COLO668 (cell line): ENCODE data around the gene SSH2.
"Not testable (repeated sequence)": the region's sequence is repeated elsewhere in the genome, so short reads cannot be mapped to it uniquely, and the experiment has no call there.

ENCODE experiments used
- DNase-seq: peaks from one replicate; lab custom pipeline; 2025; ENCODE audit not compliant: unreplicated experiment; lab: John Stamatoyannopoulos, UW

Gene SSH2

GRCh38 chr17:29881256-29881655, 48.8 kb downstream of the SSH2 start:
- no peak for DNase-seq

- no peak for DNase-seq
Observed at GRCh38 chr17:29880031-29880430, 50.0 kb downstream of the SSH2 start.

- DNase-seq = no peak
Observed at GRCh38 chr17:29874931-29875596, 55.0 kb downstream of the SSH2 start.

GRCh38 chr17:29874358-29874757, 55.7 kb downstream of the SSH2 start:
- DNase-seq = not testable (repeated sequence)

GRCh38 chr17:29873476-29873875, 56.6 kb downstream of the SSH2 start:
- DNase-seq = no peak

DNA sequence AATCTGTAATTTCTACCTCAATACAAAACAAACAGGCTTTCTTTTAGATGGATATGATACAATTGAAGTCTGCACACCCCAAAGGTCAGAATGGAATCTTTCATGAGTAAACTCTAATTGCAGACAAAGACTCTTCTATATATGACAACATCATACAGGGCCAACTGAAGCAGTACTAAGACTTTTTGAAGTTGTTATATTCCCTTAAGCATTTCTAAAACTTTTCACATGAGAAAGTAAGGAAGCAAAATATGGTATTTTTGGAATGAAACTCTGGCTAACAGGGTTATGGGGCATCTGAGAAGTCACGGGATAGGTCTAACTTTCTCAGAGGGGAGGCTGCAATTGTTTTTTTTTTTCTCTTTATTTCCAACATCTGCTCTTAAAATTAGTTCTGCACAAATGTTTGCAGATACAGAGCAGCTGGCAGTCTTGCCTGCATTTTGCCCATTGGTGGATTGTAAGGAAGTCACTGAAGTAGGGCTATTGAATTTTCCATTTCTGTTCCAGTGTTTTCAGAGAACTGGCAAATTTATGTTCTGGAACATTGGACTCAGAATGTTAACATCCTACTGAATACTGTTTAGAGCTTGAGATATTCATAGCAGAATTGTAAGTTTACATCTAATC, 59.1 kb downstream of the SSH2 start:
- no peak for DNase-seq

- DNase-seq = no peak
Observed at GRCh38 chr17:29867643-29868181, 62.3 kb downstream of the SSH2 start.

- DNase-seq = no peak
Observed at GRCh38 chr17:29866746-29867404, 63.2 kb downstream of the SSH2 start.

GRCh38 chr17:29864615-29865014, 65.4 kb downstream of the SSH2 start:
- DNase-seq = no peak

GRCh38 chr17:29864123-29864522, 65.9 kb downstream of the SSH2 start:
- DNase-seq = not testable (repeated sequence)

GRCh38 chr17:29862951-29863350, 67.1 kb downstream of the SSH2 start:
- no peak for DNase-seq

GRCh38 chr17:29862127-29862526, 67.9 kb downstream of the SSH2 start:
- DNase-seq = no peak

DNA sequence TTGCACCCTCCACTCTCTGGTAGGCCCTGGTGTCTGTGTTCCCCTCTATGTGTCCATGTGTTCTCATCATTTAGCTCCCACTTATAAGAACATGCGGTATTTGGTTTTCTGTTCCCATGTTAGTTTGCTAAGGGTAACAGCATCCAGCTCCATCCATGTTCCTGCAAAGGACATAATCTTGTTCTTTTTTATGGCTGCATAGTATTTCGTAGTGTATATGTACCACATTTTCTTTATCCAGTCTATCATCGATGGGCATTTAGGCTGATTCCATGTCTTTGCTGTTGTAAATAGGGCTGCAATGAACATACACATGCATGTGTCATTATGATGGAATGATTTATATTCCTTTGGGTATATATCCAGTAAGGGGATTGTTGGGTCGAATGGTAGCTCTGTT, 70.6 kb downstream of the SSH2 start:
- not testable (repeated sequence) for DNase-seq

- DNase-seq = no peak
Observed at GRCh38 chr17:29857823-29858222, 72.2 kb downstream of the SSH2 start.

- not testable (repeated sequence) for DNase-seq
Observed at GRCh38 chr17:29857105-29857504, 72.9 kb downstream of the SSH2 start.

GRCh38 chr17:29855686-29856085, 74.3 kb downstream of the SSH2 start:
- no peak for DNase-seq

DNA sequence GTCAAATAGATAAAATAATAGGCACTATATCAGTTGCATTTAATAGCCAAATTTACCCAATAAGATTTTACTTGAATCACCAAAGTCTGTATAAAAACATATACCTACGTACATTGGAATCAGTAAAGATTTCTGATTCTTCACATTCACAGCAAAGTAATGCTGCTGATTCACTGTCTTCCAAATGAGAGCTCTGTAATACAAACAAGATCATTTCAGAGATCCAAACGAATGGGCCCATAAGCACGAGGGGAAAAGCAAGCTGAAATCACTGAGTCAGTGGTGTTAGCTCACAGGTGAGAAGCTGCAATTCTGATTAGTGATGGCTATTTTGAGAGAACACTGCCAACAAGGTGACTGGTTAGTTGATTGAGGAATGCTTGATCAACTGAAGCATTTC, 81.3 kb downstream of the SSH2 start:
- no peak for DNase-seq

DNA sequence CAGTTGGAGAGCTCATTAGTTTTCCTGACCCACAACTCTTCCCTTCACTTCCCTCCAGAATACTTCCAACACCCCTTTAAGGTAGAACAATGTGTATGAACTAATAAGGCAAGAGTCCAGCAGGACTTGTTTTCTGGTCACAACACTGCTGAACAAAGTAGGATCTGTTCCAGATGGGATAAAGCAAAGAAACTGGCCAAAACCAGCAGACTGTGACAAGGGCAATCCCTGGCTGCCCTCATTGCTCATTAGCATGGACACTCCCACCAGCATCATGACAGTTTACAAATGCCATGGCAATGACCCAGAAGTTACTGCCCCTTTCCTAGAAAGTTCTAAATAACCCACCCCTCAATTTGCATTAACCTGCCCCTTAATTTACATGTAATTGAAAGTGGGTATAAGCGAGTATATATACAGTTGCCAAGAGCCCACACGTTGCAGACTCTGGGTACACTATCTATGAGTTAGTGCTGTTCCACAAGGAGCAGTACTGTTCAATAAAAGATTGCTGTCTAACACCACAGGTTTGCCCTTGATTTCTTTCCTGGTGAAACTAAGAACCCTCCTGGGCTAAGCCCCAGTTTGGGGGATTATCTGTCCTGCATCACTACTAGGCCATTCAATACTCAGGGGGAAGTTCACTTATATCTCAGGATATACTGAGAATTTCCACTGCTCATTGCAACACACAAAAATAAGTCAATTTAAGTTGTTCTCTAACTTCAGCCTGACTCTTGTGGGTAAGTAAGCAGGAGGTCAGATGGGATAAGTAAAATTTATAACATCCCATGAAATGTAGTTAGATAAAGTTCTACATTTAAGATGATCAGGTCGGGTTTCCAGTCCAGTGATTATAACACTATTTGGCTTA, 82.3 kb downstream of the SSH2 start:
- DNase-seq = no peak

DNA sequence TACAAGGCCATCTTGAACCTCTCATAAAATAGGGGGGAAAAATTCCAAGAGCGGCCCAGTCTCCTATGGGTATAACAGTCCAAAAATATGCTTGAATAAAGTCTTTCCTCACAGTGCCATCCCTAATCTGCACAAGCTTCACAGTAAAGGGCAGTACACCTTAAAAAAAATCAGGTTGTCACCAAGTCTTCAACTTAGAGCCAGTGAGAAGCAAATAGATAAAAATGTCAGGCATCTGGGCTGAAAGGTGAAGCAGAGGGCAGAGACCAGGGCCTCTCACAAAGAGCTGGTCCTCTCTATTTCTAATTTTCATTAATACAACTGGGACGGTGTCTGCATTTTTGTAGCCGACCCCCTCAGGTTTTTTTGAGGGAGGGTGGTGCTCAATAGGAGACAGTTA, 82.9 kb downstream of the SSH2 start:
- DNase-seq = no peak

DNA sequence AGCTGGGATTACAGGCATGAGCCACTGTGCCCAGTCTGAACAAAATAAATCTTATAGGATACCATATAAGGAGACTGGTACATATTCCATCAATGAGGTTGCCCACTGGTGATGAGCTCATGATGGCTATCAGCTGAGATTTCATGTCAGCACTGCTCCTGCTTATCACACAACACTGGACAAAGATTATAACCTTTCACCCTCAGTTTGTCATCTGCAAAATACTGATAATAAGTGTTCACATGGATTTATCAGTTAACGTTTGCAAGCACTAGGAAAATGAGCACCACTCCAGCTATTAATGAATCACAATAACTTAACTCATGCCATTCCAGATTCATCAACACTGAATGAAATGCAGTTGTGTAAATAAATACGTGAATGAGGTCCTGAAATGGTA, 83.7 kb downstream of the SSH2 start:
- no peak for DNase-seq
